Fibroblast of lung (primary cell): Measurements from ENCODE around the gene PYY. TPM values are rescaled to one million over a fixed set of nuclear protein-coding genes. Genes with fewer than 3 reads are reported as not detected.

Experiments used
- DNase-seq, 2 donors: peaks; one replicate each; pipeline versions ENCODE4 v3.0.0 to v3.0.0-alpha.2; 2010; ENCODE audit warnings: low read depth in 2 of 2
- H2AFZ ChIP-seq: 2 replicates; pipeline ENCODE4 v1.5.1; 2012; ENCODE audit warnings: low read length, control low read depth, inconsistent platforms
- H3K27ac ChIP-seq: 2 replicates; pipeline ENCODE4 v1.5.1; 2011; ENCODE audit warnings: low read length, control low read depth; ENCODE audit not compliant: insufficient read depth
- H3K27me3 ChIP-seq: 2 replicates; pipeline ENCODE4 v1.5.1; 2011; ENCODE audit warnings: mild to moderate bottlenecking, low read length; ENCODE audit not compliant: control insufficient read depth, insufficient read depth
- H3K36me3 ChIP-seq: 2 replicates; pipeline ENCODE4 v1.5.1; 2011; ENCODE audit warnings: low read length; ENCODE audit not compliant: control insufficient read depth, insufficient read depth
- H3K4me1 ChIP-seq: 2 replicates; pipeline ENCODE4 v1.5.1; 2011; ENCODE audit warnings: low read length; ENCODE audit not compliant: control insufficient read depth, insufficient read depth; ENCODE audit errors: extremely low read depth
- H3K4me2 ChIP-seq: 2 replicates; pipeline ENCODE4 v1.5.1; 2011; ENCODE audit warnings: low read length, control low read depth; ENCODE audit not compliant: insufficient read depth; ENCODE audit errors: extremely low read depth
- H3K4me3 ChIP-seq, 4 experiments: fragments of 200-600 bp in 1 of 4; sonication (generic) in 1 of 4; replicated peaks in 1 of 4; 2 replicates each; pipeline ENCODE4 v1.5.1; 2011 to 2016; ENCODE audit warnings: low read length in 4 of 4, low read depth in 3 of 4, mild to moderate bottlenecking in 3 of 4, control low read depth in 2 of 4, inconsistent platforms in 1 of 4, mixed read lengths in 1 of 4; ENCODE audit not compliant: insufficient read depth in 1 of 4; ENCODE audit errors: control extremely low read depth in 1 of 4
- H3K79me2 ChIP-seq: 2 replicates; pipeline ENCODE4 v1.5.1; 2012; ENCODE audit warnings: mild to moderate bottlenecking, low read length, inconsistent platforms; ENCODE audit not compliant: control insufficient read depth, insufficient read depth
- H3K9ac ChIP-seq: 2 replicates; pipeline ENCODE4 v1.5.1; 2011; ENCODE audit warnings: mild to moderate bottlenecking, low read length, control low read depth; ENCODE audit not compliant: insufficient read depth
- H3K9me3 ChIP-seq: 2 replicates; pipeline ENCODE4 v1.5.1; 2012; ENCODE audit warnings: low read depth, low read length; ENCODE audit not compliant: control insufficient read depth, insufficient read depth
- H4K20me1 ChIP-seq: 2 replicates; pipeline ENCODE4 v1.5.1; 2011; ENCODE audit warnings: low read length; ENCODE audit not compliant: control insufficient read depth, insufficient read depth; ENCODE audit errors: extremely low read depth
- CTCF ChIP-seq, 2 donors: IDR thresholded peaks in 1 of 2; conservative IDR thresholded peaks in 1 of 2; 1 replicate in 1 of 2; 2 replicates in 1 of 2; pipeline ENCODE4 v1.5.1; 2011 to 2012; ENCODE audit warnings: low read length in 2 of 2, control low read depth in 1 of 2, inconsistent platforms in 1 of 2, low read depth in 1 of 2, mild to moderate bottlenecking in 1 of 2
- EZH2 ChIP-seq: IDR thresholded peaks from 2 replicates; pipeline ENCODE4 v1.5.1; 2012; ENCODE audit warnings: low read length, control low read depth, mild to moderate bottlenecking; ENCODE audit errors: missing control alignments
- polyA minus RNA-seq: library from RNA; depleted of rRNA, polyadenylated mRNA; stranded (reverse); fragments of >200 nt; gene quantifications from 2 replicates; pipeline ENCODE4 v1.2.3, GENCODE V29; 2011; ENCODE audit warnings: low replicate concordance
- polyA plus RNA-seq, 2 donors: library from polyadenylated mRNA; depleted of rRNA in 1 of 2; stranded (reverse) in 1 of 2; unstranded in 1 of 2; fragments of >200 nt; gene quantifications; 2 replicates each; pipeline ENCODE4 v1.2.1, GENCODE V29; 2011 to 2012; ENCODE audit warnings: missing spikeins in 1 of 2
- total RNA-seq: library from RNA; depleted of rRNA; stranded (reverse); fragments of >200 nt; gene quantifications from 2 replicates; pipeline ENCODE4 v1.2.1, GENCODE V29; 2014

PYY gene
- total RNA-seq (0.33 TPM in 1 of 2 replicates, not detected in the other), polyA plus RNA-seq (not detected in 2 replicates), polyA minus RNA-seq (not detected in 2 replicates)
- polyA plus RNA-seq (2012): not detected in 2 replicates

- Histone ChIP-seq H3K27me3 (peaks cover 48% of the 10 kb centered on the region), H3K27ac (no peak within 1 kb of the TSS), H3K9me3 (no peaks in the 10 kb centered on the region), H3K4me1 (no peaks in the 10 kb centered on the region), H3K36me3 (no peaks in the 10 kb centered on the region), H3K4me2 (no peak within 1 kb of the TSS), H3K79me2 (no peaks in the 10 kb centered on the region), H3K9ac (no peak within 1 kb of the TSS), H2AFZ (no peak within 1 kb of the TSS), H4K20me1 (no peaks in the 10 kb centered on the region), H3K4me3 (no peak within 1 kb of the TSS)
- no peak for TF ChIP-seq EZH2
- no peak for TF ChIP-seq CTCF (conservative IDR thresholded peaks at IDR 0.05 in 1 of 2, IDR thresholded peaks at IDR 0.05 in 1 of 2; ENCODE audit: low read depth in 1 of 2, low read length in 2 of 2)
- no peak for DNase-seq
Observed at GRCh38 chr17:43953746-43954145, at the start of gene PYY. TSS of gene PYY (minus strand) at chr17:43953940. CDS start at chr17:43953483, 457 bp downstream.

GRCh38 chr17:44002141-44002848 lies 48.6 kb upstream of the PYY start:
- no peak overlapping the region for H3K27ac ChIP-seq
- TF ChIP-seq CTCF (conservative IDR thresholded peaks at IDR 0.05 in 1 of 2, IDR thresholded peaks at IDR 0.05 in 1 of 2; ENCODE audit: low read depth in 1 of 2, low read length in 2 of 2) (no peak), EZH2 (no peak)
- H4K20me1 ChIP-seq: no peaks in the 10 kb centered on the region
- H3K4me2 ChIP-seq: no peak overlapping the region
- no peak overlapping the region for H3K4me3 ChIP-seq
- H3K79me2 ChIP-seq: no peaks in the 10 kb centered on the region
- H3K27me3 ChIP-seq: no peaks in the 10 kb centered on the region
- H3K4me1 ChIP-seq: peaks cover 8% of the 10 kb centered on the region
- H2AFZ ChIP-seq: no peak overlapping the region
- no peaks in the 10 kb centered on the region for H3K36me3 ChIP-seq
- no peaks in the 10 kb centered on the region for H3K9me3 ChIP-seq
- peak; percentile 54 to 88 for DNase-seq
- no peak overlapping the region for H3K9ac ChIP-seq

DNA sequence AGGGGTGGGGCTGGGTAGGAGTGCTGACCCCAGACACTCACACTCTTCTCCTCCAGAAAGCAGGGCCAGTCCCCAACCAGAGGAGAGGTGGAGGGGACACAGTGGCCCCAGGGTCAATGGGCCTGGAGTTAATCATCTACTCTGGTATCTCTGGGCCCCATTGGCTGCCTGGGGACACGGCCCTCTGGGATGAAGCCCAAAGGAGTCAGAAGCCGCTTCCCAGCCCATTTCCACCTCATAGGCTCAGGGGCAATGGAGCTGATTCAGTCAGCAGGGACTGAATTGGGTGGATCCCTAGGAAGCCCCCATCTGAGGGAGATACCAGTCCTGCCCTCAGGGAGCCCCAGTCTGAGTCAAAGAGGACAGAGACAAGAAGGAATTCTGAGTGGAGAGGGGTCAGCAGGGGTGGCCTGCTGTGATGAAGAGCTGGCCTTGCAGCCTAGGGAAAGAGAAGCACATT lies 47.8 kb upstream of the PYY start:
- H3K79me2 ChIP-seq: no peaks in the 10 kb centered on the region
- peaks cover 8% of the 10 kb centered on the region for H3K4me1 ChIP-seq
- no peak overlapping the region for H3K9ac ChIP-seq
- H3K4me2 ChIP-seq: no peak overlapping the region
- no peaks in the 10 kb centered on the region for H3K36me3 ChIP-seq
- no peak for TF ChIP-seq CTCF (conservative IDR thresholded peaks at IDR 0.05 in 1 of 2, IDR thresholded peaks at IDR 0.05 in 1 of 2; ENCODE audit: low read depth in 1 of 2, low read length in 2 of 2)
- TF ChIP-seq EZH2: no peak
- no peak for DNase-seq
- no peak overlapping the region for H3K4me3 ChIP-seq
- H3K9me3 ChIP-seq: no peaks in the 10 kb centered on the region
- H4K20me1 ChIP-seq: no peaks in the 10 kb centered on the region
- H3K27ac ChIP-seq: no peak overlapping the region
- no peaks in the 10 kb centered on the region for H3K27me3 ChIP-seq
- H2AFZ ChIP-seq: no peak overlapping the region
